GM18505 (cell line): ENCODE data around the gene TLCD3B.

Source experiments
- ATAC-seq: cut with Tn5 transposase; IDR thresholded peaks from one replicate; pipeline ENCODE4 v1.9.1; 2021; ENCODE audit not compliant: unreplicated experiment
- POLR2A ChIP-seq: IDR thresholded peaks from 4 replicates; pipeline ENCODE4 v1.6.1; 2011; ENCODE audit warnings: borderline replicate concordance; ENCODE audit not compliant: insufficient read depth, insufficient read length; ENCODE audit errors: extremely low read depth

TLCD3B gene

DNA sequence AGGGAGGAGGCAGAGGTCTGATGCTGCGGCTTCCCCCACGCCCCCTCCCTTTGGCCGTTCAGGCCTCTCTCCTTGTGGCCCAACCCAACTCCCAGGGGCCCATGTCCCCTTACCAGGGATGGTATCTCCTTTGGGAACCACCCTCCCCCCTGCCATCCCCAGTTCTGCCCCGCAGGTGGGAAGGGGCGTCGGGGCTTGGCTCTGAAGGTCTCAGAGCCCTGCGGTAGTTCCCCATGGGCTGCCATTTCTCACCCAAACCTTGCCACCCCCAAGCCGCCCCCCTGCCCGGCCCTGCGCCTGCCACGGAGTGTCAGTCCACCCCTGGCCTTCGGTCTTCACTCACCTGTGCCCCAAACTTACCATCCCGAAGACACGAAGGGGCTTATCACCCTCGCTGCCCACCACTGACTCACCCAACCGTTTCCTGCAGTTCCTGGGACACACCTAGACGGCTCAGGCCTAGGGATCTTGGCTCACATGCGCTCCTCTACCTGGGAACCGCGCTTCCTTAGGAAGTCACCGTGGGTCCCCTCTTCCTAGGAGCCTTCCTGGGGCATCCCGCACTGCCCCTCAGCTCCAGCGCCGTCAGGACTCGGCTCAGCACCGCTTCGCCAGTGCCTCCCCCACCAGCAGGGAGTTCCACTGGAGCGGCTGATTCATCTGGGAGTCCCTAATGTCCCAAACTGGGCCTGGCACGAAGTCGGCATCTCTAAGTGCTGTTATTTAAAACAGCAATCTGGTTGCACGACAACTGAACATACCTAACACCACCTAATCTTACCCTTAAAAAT is 19.2 kb downstream of the TLCD3B start:
- ATAC-seq: no peak

DNA sequence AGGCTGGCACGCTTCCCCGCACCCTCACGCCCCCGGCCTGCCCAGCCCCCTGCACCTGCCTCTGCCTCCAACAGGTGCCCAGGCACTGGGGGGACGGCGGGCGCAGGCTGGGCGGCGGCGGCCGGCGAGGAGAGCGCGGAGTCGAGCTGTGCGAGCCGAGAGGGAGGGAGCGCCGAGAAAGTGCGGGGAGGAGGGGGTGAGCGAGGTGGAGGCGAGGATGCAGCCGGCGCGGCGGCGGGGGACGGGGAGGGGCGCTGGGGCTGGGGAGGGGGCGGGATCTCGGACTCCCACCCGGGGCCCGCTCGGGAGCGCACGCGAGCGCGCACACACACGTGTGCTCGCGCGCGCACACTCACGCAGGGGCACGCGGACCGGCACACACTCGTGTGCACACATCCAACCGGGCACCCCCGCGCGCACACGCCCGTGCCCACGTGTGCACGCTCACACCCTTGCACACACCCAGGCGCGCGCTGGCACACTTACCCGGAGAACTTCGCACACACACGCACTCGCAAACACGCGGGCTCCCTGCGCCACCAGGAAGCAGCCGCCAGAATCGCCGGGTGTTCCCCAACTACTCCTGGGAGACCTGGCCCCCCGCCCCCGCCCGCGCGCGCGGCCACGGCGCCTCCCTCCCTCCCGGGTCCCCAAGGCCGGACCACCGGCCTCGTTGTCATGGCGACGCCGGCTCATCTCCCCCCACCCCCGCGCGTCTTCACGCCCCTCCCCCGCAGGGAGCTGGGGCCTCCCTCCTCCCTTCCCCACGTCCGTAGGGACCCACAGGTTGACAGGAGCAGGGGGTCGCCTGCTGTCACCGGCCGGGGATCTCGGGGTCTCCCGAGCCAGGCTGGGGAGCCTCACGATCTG is 20.0 kb downstream of the TLCD3B start, which contains the start of gene DOC2A:
Gene DOC2A (minus strand): TSS at position 184 of the 870 bp plus-strand sequence. CDS start 805 bp downstream, outside the sequence.
- ATAC-seq: no peak

More for the DNA sequence above, 19.2 kb downstream of the TLCD3B start:
- TF ChIP-seq POLR2A: no peak

DNA sequence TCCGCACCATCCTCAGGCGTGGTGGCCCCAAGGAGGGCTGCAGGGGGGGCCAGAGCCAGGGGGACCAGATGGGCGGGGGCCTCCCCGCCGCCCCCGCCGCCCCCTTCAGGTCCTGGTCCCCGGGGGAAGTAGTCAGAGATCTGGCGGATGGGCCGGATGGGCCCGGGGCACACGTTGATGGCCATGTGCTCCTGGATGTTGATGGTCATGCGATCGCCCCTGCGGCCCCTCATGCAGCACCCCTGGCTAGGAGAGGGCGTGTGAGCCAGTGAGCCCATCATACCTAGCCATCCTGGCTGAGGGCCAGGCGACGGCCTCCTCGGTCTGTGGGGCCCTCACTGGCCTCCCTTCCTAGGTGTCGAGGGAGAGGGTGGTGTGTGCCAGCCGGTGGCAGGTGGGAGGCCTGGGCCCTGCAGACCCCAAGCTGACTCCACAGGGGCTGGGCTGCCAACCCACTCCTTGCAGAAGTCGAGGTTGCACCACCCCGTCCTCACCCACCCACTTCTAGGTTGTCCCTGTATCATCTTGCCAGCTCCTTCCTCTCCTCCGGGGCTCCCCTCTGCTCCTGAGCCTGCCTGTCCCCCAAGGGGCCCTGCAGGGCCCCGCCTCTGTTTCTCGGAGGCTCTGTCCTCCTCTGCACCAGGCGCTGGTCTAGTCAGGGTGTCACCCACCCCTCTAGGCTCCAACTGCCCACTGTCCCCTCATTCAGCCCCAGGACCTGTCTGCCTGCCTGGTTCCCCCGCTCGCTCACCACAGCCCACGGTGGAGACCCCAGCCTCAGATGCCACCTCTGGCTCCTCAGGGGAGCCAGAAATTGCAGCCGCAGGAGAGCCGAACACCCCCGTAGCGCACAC is 20.9 kb downstream of the TLCD3B start:
- no peak for TF ChIP-seq POLR2A
- no peak for ATAC-seq

More for the DNA sequence above, 20.0 kb downstream of the TLCD3B start, which contains the start of gene DOC2A:
- no peak for TF ChIP-seq POLR2A

DNA sequence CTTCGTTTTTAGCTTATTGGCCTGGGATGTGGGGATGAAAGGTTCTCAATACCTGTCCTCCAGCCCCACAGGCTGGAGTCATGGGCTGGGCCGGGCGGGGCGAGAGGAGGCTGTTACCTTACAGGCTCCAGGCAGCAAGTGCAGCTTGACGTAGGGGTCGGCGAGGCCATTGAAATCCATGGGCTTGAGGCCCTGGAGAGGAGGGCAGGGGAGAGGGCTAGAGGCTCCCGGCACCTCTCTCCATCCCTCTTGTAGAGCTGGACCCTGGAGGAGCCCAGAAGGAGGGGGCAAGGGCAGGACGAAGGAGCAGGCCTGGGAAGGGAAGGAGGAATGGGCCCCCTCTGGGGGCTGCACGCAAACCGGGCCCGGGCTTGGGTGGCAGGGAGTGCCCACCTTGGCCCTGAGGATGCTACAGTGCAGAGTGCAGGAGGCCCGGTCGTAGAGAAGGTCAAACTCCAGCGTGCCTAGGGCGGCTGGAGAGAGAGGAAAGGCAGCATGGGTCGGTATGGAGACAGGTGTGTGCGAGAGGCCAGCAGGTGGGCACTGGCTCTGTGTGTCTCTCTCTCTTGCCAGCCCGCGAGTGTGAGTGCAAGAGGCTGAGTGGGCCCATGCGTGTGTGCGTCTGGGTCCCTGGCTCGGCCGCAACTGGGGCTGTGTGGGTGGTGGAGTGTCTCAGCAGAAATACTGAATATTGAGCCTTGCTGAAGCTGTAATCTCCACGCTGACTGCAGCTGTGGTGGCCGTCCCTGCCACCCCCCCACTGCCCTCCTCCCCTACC is 21.8 kb downstream of the TLCD3B start:
- no peak for TF ChIP-seq POLR2A
- no peak for ATAC-seq

DNA sequence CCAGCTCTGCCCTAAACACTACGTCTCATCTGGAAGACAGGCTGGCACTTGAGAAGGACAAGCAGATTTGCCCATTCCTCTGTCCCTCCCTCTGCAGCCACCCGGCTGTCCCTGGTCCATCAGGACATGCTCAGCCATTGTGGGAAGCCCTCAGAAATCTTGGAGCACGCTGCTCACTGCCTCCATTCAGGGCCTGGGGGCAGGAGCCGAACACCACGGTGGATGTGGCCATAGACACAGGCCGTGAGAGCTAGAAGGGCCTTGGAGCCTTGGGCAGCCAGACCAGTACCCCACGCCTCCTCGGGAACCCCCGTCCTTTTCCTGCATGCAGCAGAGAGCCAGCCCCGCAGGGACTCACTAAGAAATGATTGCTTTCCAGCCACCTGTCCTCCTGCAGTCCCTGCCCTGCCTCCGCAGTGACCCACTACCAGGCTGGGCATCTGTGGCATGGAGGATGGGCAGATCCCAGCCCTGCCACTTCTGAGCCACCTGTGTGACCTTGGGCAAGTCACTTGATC is 23.6 kb downstream of the TLCD3B start:
- no peak for ATAC-seq
- no peak for TF ChIP-seq POLR2A

DNA sequence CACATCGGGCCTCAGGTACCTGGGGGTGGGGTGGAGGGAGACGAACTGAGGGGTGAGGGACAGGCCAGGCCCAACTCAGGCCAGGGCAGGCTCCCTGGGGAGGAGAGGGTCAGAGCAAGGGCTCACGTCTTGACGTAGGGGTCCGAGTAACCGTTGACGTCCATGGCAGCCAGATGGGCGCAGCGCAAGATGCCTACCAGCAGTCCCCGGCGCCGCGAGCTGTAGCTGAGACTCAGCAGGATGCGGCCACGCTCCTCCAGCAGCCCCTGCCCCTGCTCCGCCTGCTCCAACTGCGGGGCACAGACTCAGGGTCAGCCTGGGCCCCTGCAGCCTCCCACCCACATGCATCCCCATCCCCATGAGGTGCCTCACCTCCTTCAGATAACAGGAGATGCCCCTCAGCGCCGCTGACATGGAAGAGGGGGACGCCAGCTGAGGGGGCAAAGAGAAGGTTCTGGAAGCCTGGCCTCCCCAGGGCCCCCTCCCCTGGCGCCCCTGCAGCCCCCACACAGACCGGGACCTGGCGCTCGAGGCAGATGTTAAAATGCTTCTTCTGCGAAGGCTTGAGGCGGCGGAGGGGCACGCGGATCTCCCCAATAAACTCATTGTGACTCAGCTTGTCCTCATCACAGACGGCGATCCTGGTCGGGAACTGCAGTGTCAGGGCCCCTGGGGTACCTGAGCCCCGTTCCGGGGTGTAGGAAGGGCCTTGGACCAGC is 24.3 kb downstream of the TLCD3B start:
- no peak for TF ChIP-seq POLR2A
- ATAC-seq: no peak

DNA sequence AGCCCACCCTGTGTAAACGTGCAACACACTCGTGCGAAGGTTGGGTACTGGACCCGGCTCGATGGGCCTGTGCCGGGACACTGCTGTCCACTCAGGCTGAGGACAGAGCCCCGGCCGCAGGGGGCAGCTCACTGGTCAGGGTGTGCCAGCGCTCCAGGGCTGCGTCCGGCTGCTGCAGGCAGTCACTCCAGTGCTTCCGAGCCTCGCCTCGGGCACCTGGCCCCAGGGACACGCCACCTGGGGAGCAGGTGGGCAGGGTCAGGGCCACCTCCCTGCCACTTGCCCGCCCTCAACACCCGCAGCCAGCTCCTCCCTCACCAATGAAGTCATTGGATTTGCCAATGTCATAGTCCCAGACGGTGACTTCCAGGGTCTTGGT is 25.0 kb downstream of the TLCD3B start:
- no peak for TF ChIP-seq POLR2A
- no peak for ATAC-seq

DNA sequence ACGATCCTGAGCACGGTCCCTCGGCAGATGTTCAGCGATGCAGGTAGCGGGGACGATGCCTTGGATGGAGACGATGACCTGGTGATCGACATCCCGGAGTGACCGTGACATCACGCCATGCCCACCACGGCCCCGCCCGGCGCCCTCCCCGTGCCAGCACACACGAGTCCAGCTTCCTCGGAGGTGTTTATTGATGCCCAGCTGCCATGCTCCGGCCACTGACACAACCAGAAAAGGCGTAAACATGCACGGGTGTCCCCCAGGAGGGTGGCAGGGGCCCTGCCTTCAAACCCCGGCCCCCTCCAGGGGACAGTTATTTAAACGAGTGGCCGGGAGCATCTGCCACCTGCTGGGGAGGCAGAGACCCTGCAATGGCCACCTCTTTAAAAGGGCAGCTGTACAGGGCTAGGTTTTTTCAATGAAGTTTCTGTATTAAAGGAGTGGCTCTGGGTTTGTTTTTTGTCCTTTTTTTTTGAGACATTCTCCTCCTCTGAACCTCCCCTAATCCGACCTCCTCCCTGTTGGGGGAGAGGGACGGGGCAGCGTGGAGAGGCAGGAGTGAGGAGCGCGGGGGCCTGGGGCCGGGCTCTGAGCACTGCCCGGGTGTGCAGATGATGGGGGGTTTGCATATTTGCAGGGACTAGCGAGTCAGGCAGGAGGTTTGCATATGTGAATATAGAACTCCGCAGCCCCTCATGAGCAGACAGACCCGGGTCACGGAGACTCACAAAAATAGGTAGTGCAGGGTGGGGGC is 25.6 kb downstream of the TLCD3B start:
- TF ChIP-seq POLR2A: no peak
- ATAC-seq: no peak

DNA sequence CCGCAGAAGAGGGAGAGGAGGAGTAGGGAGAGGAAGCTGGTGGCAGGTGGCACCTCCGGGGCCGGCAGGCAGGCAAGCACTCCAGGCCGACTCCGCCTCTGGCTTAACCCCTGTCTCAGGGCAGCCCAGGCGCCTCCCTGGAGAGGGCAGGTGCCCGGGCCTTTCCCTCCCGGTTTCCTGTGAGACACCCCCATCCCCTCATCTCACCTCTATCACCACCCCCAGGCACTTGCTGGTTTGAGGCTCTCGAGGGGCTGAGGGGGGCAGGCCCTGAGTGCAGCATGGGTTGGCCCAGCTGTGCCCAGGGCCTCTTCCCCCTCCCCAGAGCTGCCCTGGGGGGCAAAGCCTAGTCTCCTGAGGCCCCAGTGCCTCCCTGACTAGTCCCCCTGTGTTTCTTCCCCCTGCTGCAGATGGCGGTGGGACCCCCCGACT is 26.2 kb downstream of the TLCD3B start:
- ATAC-seq: no peak
- no peak for TF ChIP-seq POLR2A

DNA sequence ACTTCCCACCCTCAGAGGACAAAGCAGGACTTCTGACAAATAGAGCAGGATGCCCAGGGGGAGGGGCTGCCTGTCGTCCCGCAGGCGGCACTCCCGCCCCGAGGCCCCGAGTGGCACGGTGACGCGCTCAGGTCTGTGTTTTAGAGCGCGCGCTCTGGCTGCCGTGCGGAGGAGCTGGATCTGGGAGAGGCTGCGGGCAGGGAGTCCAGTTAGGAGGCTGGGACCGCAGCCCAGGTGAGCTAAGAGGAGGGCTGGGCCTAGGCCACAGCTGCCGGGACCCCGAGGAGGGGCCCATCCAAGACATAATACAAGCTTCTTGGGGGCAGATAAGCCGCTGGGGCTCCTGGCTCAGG is 26.7 kb downstream of the TLCD3B start:
- ATAC-seq: no peak

DNA sequence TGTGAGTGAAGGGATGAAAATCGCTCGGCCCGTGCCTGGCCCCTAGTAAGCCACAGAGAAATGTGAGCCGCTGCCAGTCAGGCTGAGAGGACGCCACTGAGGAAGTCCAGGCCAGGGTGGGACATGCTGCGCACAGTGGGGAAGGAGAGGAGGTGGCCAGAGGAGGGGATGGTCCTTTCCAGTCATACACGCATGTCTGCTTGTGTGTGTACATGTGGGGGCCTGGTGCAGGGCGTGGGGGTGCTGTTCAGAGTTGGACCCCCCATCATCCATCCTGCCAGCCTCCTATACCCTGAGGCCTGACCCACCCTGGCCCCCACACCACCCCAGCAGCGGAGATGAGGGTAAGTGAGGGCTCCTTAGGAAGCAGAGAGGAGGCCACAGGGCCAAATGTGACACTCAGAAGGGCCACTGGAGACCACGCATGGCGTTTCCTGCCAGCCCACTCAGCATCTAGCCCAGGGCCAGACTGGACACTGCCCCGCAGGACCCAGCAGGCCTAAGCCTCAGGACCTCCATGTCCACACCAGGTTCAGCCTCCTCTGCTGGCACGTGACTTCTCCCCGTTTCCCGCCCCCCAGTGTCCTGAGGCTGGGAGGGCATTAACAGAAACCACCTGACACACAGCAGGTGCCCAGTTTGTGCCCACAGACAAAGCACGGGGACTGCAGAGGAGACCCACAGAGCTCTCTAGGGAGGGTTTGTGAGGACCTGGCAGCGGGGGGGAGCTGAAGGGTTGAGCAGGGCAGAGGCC is 27.2 kb downstream of the TLCD3B start:
- TF ChIP-seq POLR2A: no peak
- ATAC-seq: no peak

More for the DNA sequence above, 26.7 kb downstream of the TLCD3B start:
- no peak for TF ChIP-seq POLR2A
